T-helper 2 cell treated with Interferon-gamma antibody and Interleukin-4, amounts not matched to agents 100 ng/mL and 5 ng/mL, for 36 hours (primary cell): ENCODE measurements around the gene PARS2. TPM values are rescaled to one million over a fixed set of nuclear protein-coding genes. Genes with fewer than 3 reads are reported as not detected.

ENCODE experiments used
- intact Hi-C: fragments of 100-400 bp; cut with micrococcal nuclease; formaldehyde crosslinking; loops from one replicate; pipeline ENCODE4 v1.15.1; 2023
- total RNA-seq: library from RNA; stranded (reverse); gene quantifications from 2 replicates; pipeline ENCODE4 v1.2.3, GENCODE V29; 2022

The PARS2 gene
- 4.6 and 5.1 TPM in 2 replicates for total RNA-seq

GRCh38 chr1:54764133-54764921 is at the start of gene PARS2:
Gene PARS2 (minus strand): TSS chr1:54764523. CDS start chr1:54759161, 5,362 bp downstream.
- intact Hi-C loops = loop anchor here (1.0 to 10.0 kb wide), 8 partner anchors 37 to 1440 kb away; partner anchors contain the start of genes CYB5RL, IFT25, LRP8 and LRRC42

- intact Hi-C loops = loop anchor here (5.0 kb wide), 1 partner anchor 327 kb away; no protein-coding TSS in a partner anchor
Measured at GRCh38 chr1:54814126-54814498, 49.8 kb upstream of the PARS2 start.

GRCh38 chr1:54813485-54814125 is 49.3 kb upstream of the PARS2 start:
- intact Hi-C loops = loop anchor here (5.0 kb wide), 1 partner anchor 326 kb away; no protein-coding TSS in a partner anchor

- intact Hi-C loops = loop anchor here (5.0 kb wide), 1 partner anchor 326 kb away; no protein-coding TSS in a partner anchor
Measured at GRCh38 chr1:54812801-54813484, 48.6 kb upstream of the PARS2 start.

- intact Hi-C loops = loop anchor here (2.0 to 5.0 kb wide), 2 partner anchors 325 to 741 kb away; no protein-coding TSS in a partner anchor
Measured at GRCh38 chr1:54811739-54812655, 47.7 kb upstream of the PARS2 start.

- intact Hi-C loops = loop anchor here (2.0 to 5.0 kb wide), 2 partner anchors 324 to 740 kb away; no protein-coding TSS in a partner anchor
Measured at GRCh38 chr1:54811066-54811465, 46.7 kb upstream of the PARS2 start.

GRCh38 chr1:54810153-54810942 is 46.0 kb upstream of the PARS2 start:
- intact Hi-C loops = loop anchor here (1.0 to 5.0 kb wide), 3 partner anchors 138 to 740 kb away; no protein-coding TSS in a partner anchor

GRCh38 chr1:54809496-54810074 is 45.3 kb upstream of the PARS2 start:
- intact Hi-C loops = loop anchor here (1.0 to 10.0 kb wide), 4 partner anchors 137 to 755 kb away; partner anchors contain the start of genes TCEANC2 and TMEM59

GRCh38 chr1:54808443-54809207 is 44.3 kb upstream of the PARS2 start:
- intact Hi-C loops = loop anchor here (10.0 kb wide), 1 partner anchor 754 kb away; the partner anchor contains the start of genes TCEANC2 and TMEM59

GRCh38 chr1:54807756-54808155 is 43.4 kb upstream of the PARS2 start:
- intact Hi-C loops = loop anchor here (10.0 kb wide), 1 partner anchor 753 kb away; the partner anchor contains the start of genes TCEANC2 and TMEM59

- intact Hi-C loops = loop anchor here (10.0 kb wide), 1 partner anchor 752 kb away; the partner anchor contains the start of genes TCEANC2 and TMEM59
Measured at GRCh38 chr1:54806931-54807611, 42.7 kb upstream of the PARS2 start.

- intact Hi-C loops = loop anchor here (10.0 kb wide), 1 partner anchor 751 kb away; the partner anchor contains the start of genes TCEANC2 and TMEM59
Measured at GRCh38 chr1:54805981-54806381, 41.7 kb upstream of the PARS2 start.

GRCh38 chr1:54805466-54805865 is 41.1 kb upstream of the PARS2 start:
- intact Hi-C loops = loop anchor here (10.0 kb wide), 1 partner anchor 751 kb away; the partner anchor contains the start of genes TCEANC2 and TMEM59

- intact Hi-C loops = loop anchor here (5.0 to 10.0 kb wide), 3 partner anchors 83 to 750 kb away; partner anchors contain the start of genes DHCR24, SSBP3, TCEANC2 and TMEM59
Measured at GRCh38 chr1:54804471-54805132, 40.3 kb upstream of the PARS2 start.

- intact Hi-C loops = loop anchor here (5.0 to 10.0 kb wide), 3 partner anchors 83 to 749 kb away; partner anchors contain the start of genes DHCR24, SSBP3, TCEANC2 and TMEM59
Measured at GRCh38 chr1:54803761-54804470, 39.6 kb upstream of the PARS2 start.
